ENCODE measurements around the gene NRXN3. TPM values are rescaled to one million over a fixed set of nuclear protein-coding genes. Genes with fewer than 3 reads are reported as not detected.

Gene NRXN3
- total RNA-seq, 1 experiment from 2014 or later: not detected

DNA sequence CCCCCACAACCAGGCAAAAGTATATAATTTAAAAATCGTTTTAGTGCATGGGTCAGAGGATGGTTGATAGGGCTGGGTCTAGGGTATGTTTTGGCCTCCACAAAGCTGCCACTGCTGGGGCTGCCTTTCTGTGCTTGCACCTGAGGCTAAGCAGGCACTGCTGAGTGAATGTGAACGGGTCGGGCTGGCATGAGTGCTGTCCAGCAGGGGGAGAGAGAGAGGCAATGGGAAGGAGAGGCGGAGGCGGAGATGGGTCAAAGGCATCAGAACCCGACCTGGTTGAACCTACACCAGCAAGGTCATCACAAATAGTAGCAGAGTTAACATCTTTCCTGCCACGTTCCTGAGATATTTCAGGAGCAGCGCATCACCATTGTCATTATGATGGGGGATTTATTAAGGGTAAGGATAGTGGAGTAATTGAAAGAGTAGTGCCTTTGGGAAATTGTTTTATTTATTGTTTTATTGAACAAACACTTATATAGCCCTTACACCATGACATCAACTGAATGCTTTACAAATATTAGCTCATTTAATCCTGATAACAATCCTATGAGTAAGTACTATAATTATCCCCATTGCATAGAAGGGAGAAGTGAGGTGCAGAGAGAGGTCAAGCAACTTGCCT is 5.8 kb upstream of the NRXN3 start (continued):
- no peak for TF ChIP-seq SP1 (IDR thresholded peaks at IDR 0.05; ENCODE audit: low read depth)
- TF ChIP-seq JUND (IDR thresholded peaks at IDR 0.05): no peak

DNA sequence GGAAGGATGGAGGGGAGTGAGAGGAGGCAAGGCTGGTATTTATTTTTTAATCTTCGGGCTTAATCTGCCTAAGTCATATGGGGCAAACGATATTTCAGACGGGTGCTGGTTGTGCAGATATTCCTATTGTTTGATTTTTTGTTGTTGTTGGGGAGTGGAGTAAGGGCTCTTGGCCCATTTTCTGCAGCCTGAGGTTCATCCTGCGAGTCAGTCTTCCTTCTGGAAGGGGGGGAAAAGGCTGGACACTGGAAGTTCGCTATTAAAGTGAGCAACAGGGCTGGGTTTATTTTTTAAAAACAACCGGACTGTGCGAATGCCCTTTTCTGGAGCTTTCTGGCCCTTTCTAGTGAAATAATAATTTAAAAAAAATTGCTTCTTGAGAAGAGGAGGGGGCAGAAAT is 2.3 kb downstream of the NRXN3 start:
- Histone ChIP-seq H4K20me1 (ENCODE audit: insufficient read depth) (no peaks in the 10 kb centered on the region), H3K4me1 (ENCODE audit: control insufficient read depth in 1 of 2, insufficient read depth in 2 of 2, low read length in 2 of 2) (no peaks in the 10 kb centered on the region), H3K79me2 (ENCODE audit: insufficient read depth, low read length) (no peaks in the 10 kb centered on the region), H3K4me2 (ENCODE audit: low read length) (no peak overlapping the region), H3K9me2 (ENCODE audit: insufficient read depth) (no peaks in the 10 kb centered on the region), H3K27ac (ENCODE audit: low read depth, low read length) (no peak overlapping the region), H3K9ac (ENCODE audit: low read length) (no peak overlapping the region), H2AFZ (ENCODE audit: low read depth, low read length, poor library complexity, severe bottlenecking) (no peak overlapping the region), H3K4me3 (replicated peaks in 1 of 2; ENCODE audit: low read depth in 1 of 2, low read length in 2 of 2) (no peak overlapping the region), H3K9me3 (ENCODE audit: control insufficient read depth in 1 of 2, insufficient read depth in 1 of 2, low read depth in 1 of 2, low read length in 2 of 2) (no peaks in the 10 kb centered on the region), H3K27me3 (ENCODE audit: insufficient read depth, low read length) (peaks cover 31% of the 10 kb centered on the region), H3K36me3 (ENCODE audit: control insufficient read depth in 1 of 2, insufficient read depth in 2 of 2, low read length in 2 of 2) (no peaks in the 10 kb centered on the region)
- TF ChIP-seq ZFX (IDR thresholded peaks at IDR 0.05) (no peak), RAD21 (IDR thresholded peaks at IDR 0.05; ENCODE audit: low read depth) (no peak), TCF7L2 (IDR thresholded peaks at IDR 0.05; ENCODE audit: borderline replicate concordance, extremely low read depth, insufficient read depth, insufficient read length) (no peak), SP1 (IDR thresholded peaks at IDR 0.05; ENCODE audit: low read depth) (no peak), ZNF274 (IDR thresholded peaks at IDR 0.05; ENCODE audit: low read depth, low read length) (no peak), FOSL1 (IDR thresholded peaks at IDR 0.05; ENCODE audit: low read depth) (no peak), ELF1 (IDR thresholded peaks at IDR 0.05; ENCODE audit: borderline replicate concordance, low read depth) (no peak)
- TF ChIP-seq, protein P1, sequence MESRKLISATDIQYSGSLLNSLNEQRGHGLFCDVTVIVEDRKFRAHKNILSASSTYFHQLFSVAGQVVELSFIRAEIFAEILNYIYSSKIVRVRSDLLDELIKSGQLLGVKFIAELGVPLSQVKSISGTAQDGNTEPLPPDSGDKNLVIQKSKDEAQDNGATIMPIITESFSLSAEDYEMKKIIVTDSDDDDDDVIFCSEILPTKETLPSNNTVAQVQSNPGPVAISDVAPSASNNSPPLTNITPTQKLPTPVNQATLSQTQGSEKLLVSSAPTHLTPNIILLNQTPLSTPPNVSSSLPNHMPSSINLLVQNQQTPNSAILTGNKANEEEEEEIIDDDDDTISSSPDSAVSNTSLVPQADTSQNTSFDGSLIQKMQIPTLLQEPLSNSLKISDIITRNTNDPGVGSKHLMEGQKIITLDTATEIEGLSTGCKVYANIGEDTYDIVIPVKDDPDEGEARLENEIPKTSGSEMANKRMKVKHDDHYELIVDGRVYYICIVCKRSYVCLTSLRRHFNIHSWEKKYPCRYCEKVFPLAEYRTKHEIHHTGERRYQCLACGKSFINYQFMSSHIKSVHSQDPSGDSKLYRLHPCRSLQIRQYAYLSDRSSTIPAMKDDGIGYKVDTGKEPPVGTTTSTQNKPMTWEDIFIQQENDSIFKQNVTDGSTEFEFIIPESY (IDR thresholded peaks at IDR 0.05; ENCODE audit: extremely low read depth, insufficient replicate concordance, low read length): no peak
- TF ChIP-seq, protein P2, sequence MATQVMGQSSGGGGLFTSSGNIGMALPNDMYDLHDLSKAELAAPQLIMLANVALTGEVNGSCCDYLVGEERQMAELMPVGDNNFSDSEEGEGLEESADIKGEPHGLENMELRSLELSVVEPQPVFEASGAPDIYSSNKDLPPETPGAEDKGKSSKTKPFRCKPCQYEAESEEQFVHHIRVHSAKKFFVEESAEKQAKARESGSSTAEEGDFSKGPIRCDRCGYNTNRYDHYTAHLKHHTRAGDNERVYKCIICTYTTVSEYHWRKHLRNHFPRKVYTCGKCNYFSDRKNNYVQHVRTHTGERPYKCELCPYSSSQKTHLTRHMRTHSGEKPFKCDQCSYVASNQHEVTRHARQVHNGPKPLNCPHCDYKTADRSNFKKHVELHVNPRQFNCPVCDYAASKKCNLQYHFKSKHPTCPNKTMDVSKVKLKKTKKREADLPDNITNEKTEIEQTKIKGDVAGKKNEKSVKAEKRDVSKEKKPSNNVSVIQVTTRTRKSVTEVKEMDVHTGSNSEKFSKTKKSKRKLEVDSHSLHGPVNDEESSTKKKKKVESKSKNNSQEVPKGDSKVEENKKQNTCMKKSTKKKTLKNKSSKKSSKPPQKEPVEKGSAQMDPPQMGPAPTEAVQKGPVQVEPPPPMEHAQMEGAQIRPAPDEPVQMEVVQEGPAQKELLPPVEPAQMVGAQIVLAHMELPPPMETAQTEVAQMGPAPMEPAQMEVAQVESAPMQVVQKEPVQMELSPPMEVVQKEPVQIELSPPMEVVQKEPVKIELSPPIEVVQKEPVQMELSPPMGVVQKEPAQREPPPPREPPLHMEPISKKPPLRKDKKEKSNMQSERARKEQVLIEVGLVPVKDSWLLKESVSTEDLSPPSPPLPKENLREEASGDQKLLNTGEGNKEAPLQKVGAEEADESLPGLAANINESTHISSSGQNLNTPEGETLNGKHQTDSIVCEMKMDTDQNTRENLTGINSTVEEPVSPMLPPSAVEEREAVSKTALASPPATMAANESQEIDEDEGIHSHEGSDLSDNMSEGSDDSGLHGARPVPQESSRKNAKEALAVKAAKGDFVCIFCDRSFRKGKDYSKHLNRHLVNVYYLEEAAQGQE (IDR thresholded peaks at IDR 0.05; ENCODE audit: low read depth): no peak
- TF ChIP-seq, protein P3, sequence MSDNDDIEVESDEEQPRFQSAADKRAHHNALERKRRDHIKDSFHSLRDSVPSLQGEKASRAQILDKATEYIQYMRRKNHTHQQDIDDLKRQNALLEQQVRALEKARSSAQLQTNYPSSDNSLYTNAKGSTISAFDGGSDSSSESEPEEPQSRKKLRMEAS (IDR thresholded peaks at IDR 0.05): no peak
- POLR2A ChIA-PET: no interaction called here
- intact Hi-C loops (cut with micrococcal nuclease): no loop called here
- CTCF ChIA-PET: no interaction called here
- no TSS peak for BruUV-seq (replicated peaks)
- no peak for DNase-seq (ENCODE audit: low read depth, low spot score)
- RAD21 ChIA-PET (ENCODE audit: low non-redundant PET in 1 of 2, low total read pairs in 2 of 2, uncharacterized antibody in 2 of 2, unreplicated experiment in 2 of 2): no interaction called here
- no peak for ATAC-seq

Data from HCT116 (cell line).